ENCODE results near the gene CAV3.

DNA sequence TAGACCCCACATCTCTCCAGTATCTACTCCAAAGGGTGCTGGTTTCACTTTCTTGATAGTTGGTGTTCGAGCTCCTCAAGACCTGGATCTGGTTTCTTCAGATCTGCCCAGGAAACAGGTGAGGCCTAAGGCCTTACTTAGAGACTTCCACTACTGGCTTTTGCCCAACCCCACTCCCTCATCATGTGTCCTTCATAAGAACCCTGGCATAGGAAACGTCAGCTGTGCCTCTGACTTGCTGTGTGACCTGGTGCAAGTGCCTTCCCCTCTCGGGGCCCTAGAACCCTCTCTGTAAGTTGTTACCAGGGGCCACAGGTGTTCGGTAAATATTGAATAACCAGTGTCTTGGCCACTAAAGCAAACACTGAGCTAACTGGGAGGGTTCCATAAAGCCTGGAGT lies 31.9 kb downstream of the CAV3 start:
- TF ChIP-seq EZH2 (IDR thresholded peaks at IDR 0.05; ENCODE audit: insufficient read depth, poor library complexity, severe bottlenecking) (no peak), EZH2phosphoT487 (IDR thresholded peaks at IDR 0.05; ENCODE audit: insufficient read depth, low read depth) (no peak)
